CD4-positive, CD25-positive, alpha-beta regulatory T cell (primary cell): ENCODE data around the gene RRAS2. TPM values are rescaled to one million over a fixed set of nuclear protein-coding genes. Genes with fewer than 3 reads are reported as not detected.

Source experiments
- ATAC-seq, 2 donors: fragments of 150-1000 bp; cut with Tn5 transposase; one replicate each; pipeline ENCODE4 v1.10.0; 2021; ENCODE audit warnings: low read depth in 2 of 2, moderate number of reproducible peaks in 2 of 2, moderate library complexity in 1 of 2
- DNase-seq, 3 donors: peaks; one replicate each; pipeline versions ENCODE4 v3.0.0 to v3.0.0-alpha.2; 2012 to 2022; ENCODE audit warnings: mixed read lengths in 1 of 3
- H3K27ac ChIP-seq: one replicate; pipeline ENCODE4 v1.7.0; 2013; ENCODE audit warnings: mild to moderate bottlenecking, low read length; ENCODE audit not compliant: insufficient read depth, poor library complexity, severe bottlenecking
- H3K27me3 ChIP-seq: one replicate; pipeline ENCODE4 v1.7.0; 2013; ENCODE audit warnings: low read length; ENCODE audit not compliant: control insufficient read depth, insufficient read depth
- H3K36me3 ChIP-seq: one replicate; pipeline ENCODE4 v1.7.0; 2013; ENCODE audit warnings: mild to moderate bottlenecking, low read length, moderate library complexity; ENCODE audit not compliant: control insufficient read depth, insufficient read depth
- H3K4me1 ChIP-seq: 2 replicates; pipeline ENCODE4 v1.7.0; 2013; ENCODE audit warnings: mild to moderate bottlenecking, low read length; ENCODE audit not compliant: insufficient read depth, control insufficient read depth, poor library complexity, severe bottlenecking
- H3K4me3 ChIP-seq: one replicate; pipeline ENCODE4 v1.7.0; 2013; ENCODE audit warnings: low read depth, mild to moderate bottlenecking, low read length, moderate library complexity
- H3K9me3 ChIP-seq, 2 experiments: 1 replicate in 1 of 2; 2 replicates in 1 of 2; pipeline ENCODE4 v1.7.0; 2013; ENCODE audit warnings: low read length in 2 of 2, mild to moderate bottlenecking in 1 of 2, moderate library complexity in 1 of 2; ENCODE audit not compliant: control insufficient read depth in 2 of 2
- H3K27ac Mint-ChIP-seq, 3 donors: one replicate each; pipeline ENCODE4 v1.8.0; 2020 to 2022; ENCODE audit warnings: mild to moderate bottlenecking in 3 of 3, mixed read lengths in 3 of 3, moderate library complexity in 2 of 3
- H3K27me3 Mint-ChIP-seq: one replicate; pipeline ENCODE4 v1.8.0; 2022; ENCODE audit warnings: mild to moderate bottlenecking, mixed read lengths
- H3K36me3 Mint-ChIP-seq: one replicate; pipeline ENCODE4 v1.8.0; 2020; ENCODE audit warnings: mixed read lengths
- H3K4me1 Mint-ChIP-seq, 4 donors: one replicate each; pipeline ENCODE4 v1.8.0; 2020 to 2022; ENCODE audit warnings: mixed read lengths in 4 of 4, mild to moderate bottlenecking in 1 of 4
- H3K4me3 Mint-ChIP-seq, 4 donors: one replicate each; pipeline ENCODE4 v1.8.0; 2020 to 2022; ENCODE audit warnings: mild to moderate bottlenecking in 4 of 4, mixed read lengths in 4 of 4, moderate library complexity in 3 of 4
- H3K9me3 Mint-ChIP-seq, 7 donors: one replicate each; pipeline ENCODE4 v1.8.0; 2020 to 2022; ENCODE audit warnings: mixed read lengths in 7 of 7, mild to moderate bottlenecking in 3 of 7, moderate library complexity in 2 of 7
- polyA plus RNA-seq, 4 donors: library from polyadenylated mRNA; unstranded; fragments of 300-500 nt; fragmentation: Illumina TruSeq; gene quantifications; one replicate each; pipeline ENCODE4 v1.2.3, GENCODE V29; 2021
- total RNA-seq: library from RNA; stranded (reverse); gene quantifications from one replicate; pipeline ENCODE4 v1.2.3, GENCODE V29; 2022

The RRAS2 gene
- total and polyA plus RNA-seq, 5 donors from 2014 or later = 1.8 to 13.9 (median 4.2) TPM

GRCh38 chr11:14327116-14327515, 31.9 kb downstream of the RRAS2 start:
- Histone ChIP-seq H3K36me3 (no peaks in the 10 kb centered on the region), H3K4me3 (no peak overlapping the region), H3K9me3 (no peaks in the 10 kb centered on the region), H3K27ac (no peak overlapping the region), H3K4me1 (no peaks in the 10 kb centered on the region), H3K27me3 (no peaks in the 10 kb centered on the region)
- peak overlapping the region in 1 of 3 donors; percentile 20 for H3K27ac Mint-ChIP-seq
- no peaks in the 10 kb centered on the region for H3K36me3 Mint-ChIP-seq
- ATAC-seq (no peak), DNase-seq (peak in 1 of 3 donors; percentile 10)
- peaks cover 0 to 12% (median 11%) of the 10 kb centered on the region in 4 donors for H3K4me1 Mint-ChIP-seq
- no peak overlapping the region for H3K4me3 Mint-ChIP-seq
- peaks cover 4% of the 10 kb centered on the region for H3K27me3 Mint-ChIP-seq
- no peaks in the 10 kb centered on the region for H3K9me3 Mint-ChIP-seq

- peak overlapping the region in 1 of 3 donors; percentile 53 for H3K27ac Mint-ChIP-seq
- peaks cover 0 to 2% (median 0%) of the 10 kb centered on the region in 7 donors for H3K9me3 Mint-ChIP-seq
- Histone ChIP-seq H3K36me3 (no peaks in the 10 kb centered on the region), H3K4me3 (no peak overlapping the region), H3K27ac (no peak overlapping the region), H3K27me3 (peaks cover 2% of the 10 kb centered on the region), H3K4me1 (peaks cover 6% of the 10 kb centered on the region), H3K9me3 (no peaks in the 10 kb centered on the region)
- ATAC-seq = no peak
- H3K36me3 Mint-ChIP-seq = no peaks in the 10 kb centered on the region
- no peak overlapping the region for H3K4me3 Mint-ChIP-seq
- H3K4me1 Mint-ChIP-seq = peaks cover 16 to 29% (median 18%) of the 10 kb centered on the region in 4 donors
- H3K27me3 Mint-ChIP-seq = peaks cover 12% of the 10 kb centered on the region
- DNase-seq = no peak
Observed at GRCh38 chr11:14323118-14323676, 35.8 kb downstream of the RRAS2 start.

DNA sequence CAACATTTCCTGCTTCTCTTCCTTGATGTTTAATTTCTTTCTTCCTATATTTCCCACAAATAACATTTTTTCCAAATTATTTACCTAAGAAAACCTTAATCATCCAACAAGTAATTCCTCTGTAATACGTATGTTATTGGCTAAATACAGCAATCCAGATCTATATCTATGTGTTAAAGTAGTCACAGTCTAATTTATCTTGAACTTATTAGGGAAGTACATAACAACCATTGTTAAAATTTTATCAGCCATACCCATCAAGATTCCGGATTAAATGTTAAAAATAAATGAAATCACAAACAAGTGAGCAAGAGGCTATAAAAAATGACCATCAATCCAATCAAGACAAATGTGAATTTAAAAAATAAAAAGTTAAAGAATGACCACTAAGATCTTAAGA, 36.5 kb downstream of the RRAS2 start:
- Mint-ChIP-seq H3K4me3 (no peak overlapping the region), H3K27me3 (peaks cover 12% of the 10 kb centered on the region), H3K27ac (no peak overlapping the region), H3K36me3 (no peaks in the 10 kb centered on the region), H3K9me3 (peaks cover 0 to 2% (median 0%) of the 10 kb centered on the region in 7 donors), H3K4me1 (peaks cover 14 to 24% (median 19%) of the 10 kb centered on the region in 4 donors)
- no peak for ATAC-seq
- Histone ChIP-seq H3K9me3 (no peaks in the 10 kb centered on the region), H3K36me3 (no peaks in the 10 kb centered on the region), H3K4me3 (no peak overlapping the region), H3K27me3 (peaks cover 2% of the 10 kb centered on the region), H3K4me1 (peaks cover 6% of the 10 kb centered on the region), H3K27ac (no peak overlapping the region)
- DNase-seq = no peak

GRCh38 chr11:14320020-14320419, 39.0 kb downstream of the RRAS2 start:
- Histone ChIP-seq H3K4me3 (no peak overlapping the region), H3K36me3 (no peaks in the 10 kb centered on the region), H3K27ac (no peak overlapping the region), H3K9me3 (no peaks in the 10 kb centered on the region), H3K27me3 (peaks cover 2% of the 10 kb centered on the region), H3K4me1 (peaks cover 6% of the 10 kb centered on the region)
- Mint-ChIP-seq H3K4me3 (peak overlapping the region in 2 of 4 donors; percentile 2 to 22), H3K36me3 (no peaks in the 10 kb centered on the region), H3K4me1 (peaks cover 8 to 25% (median 18%) of the 10 kb centered on the region in 4 donors), H3K27me3 (peaks cover 12% of the 10 kb centered on the region), H3K9me3 (peaks cover 0 to 2% (median 0%) of the 10 kb centered on the region in 7 donors), H3K27ac (no peak overlapping the region)
- peak; percentile 28 to 50 for ATAC-seq
- DNase-seq = peak in 2 of 3 donors; percentile 7 to 74

DNA sequence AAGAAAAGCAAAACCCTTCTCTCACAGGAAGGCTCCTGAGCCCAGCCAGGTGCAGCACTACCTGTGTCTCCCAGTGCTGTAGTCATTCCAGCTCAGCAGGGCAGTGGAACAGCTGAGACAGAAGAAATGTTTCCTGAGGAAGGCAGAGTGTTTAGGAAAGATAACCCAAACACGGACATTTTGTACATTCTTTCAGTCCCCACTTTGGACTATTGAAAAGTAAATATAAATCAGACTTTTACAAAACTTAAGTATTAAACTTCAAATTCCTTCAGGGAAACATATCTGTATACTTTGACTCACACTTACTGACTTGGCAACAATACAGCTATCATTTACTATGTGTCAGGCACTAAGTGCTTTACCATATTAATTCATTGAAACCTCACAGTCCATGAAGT, 40.4 kb downstream of the RRAS2 start:
- Histone ChIP-seq H3K4me3 (no peak overlapping the region), H3K27me3 (peaks cover 2% of the 10 kb centered on the region), H3K9me3 (no peaks in the 10 kb centered on the region), H3K36me3 (no peaks in the 10 kb centered on the region), H3K27ac (no peak overlapping the region), H3K4me1 (peaks cover 6% of the 10 kb centered on the region)
- Mint-ChIP-seq H3K36me3 (no peaks in the 10 kb centered on the region), H3K9me3 (peaks cover 0 to 2% (median 0%) of the 10 kb centered on the region in 7 donors), H3K4me1 (peaks cover 9 to 26% (median 20%) of the 10 kb centered on the region in 4 donors), H3K4me3 (no peak overlapping the region), H3K27ac (no peak overlapping the region), H3K27me3 (peaks cover 12% of the 10 kb centered on the region)
- ATAC-seq (no peak), DNase-seq (no peak)

- H3K4me1 Mint-ChIP-seq = peaks cover 13 to 34% (median 25%) of the 10 kb centered on the region in 4 donors
Observed at GRCh38 chr11:14317659-14318325, 41.2 kb downstream of the RRAS2 start.

GRCh38 chr11:14315130-14315529, 43.9 kb downstream of the RRAS2 start:
- Histone ChIP-seq H3K27ac (no peak overlapping the region), H3K4me3 (no peak overlapping the region), H3K27me3 (no peaks in the 10 kb centered on the region), H3K4me1 (peaks cover 4% of the 10 kb centered on the region), H3K36me3 (no peaks in the 10 kb centered on the region), H3K9me3 (no peaks in the 10 kb centered on the region)
- Mint-ChIP-seq H3K27me3 (peaks cover 7% of the 10 kb centered on the region), H3K27ac (no peak overlapping the region), H3K4me1 (peaks cover 11 to 27% (median 19%) of the 10 kb centered on the region in 4 donors), H3K36me3 (no peaks in the 10 kb centered on the region), H3K4me3 (no peak overlapping the region), H3K9me3 (peaks cover 0 to 3% (median 0%) of the 10 kb centered on the region in 7 donors)
- ATAC-seq (no peak), DNase-seq (no peak)

More at GRCh38 chr11:14317659-14318325, 41.2 kb downstream of the RRAS2 start:
- Histone ChIP-seq H3K27ac (no peak overlapping the region), H3K4me1 (peaks cover 6% of the 10 kb centered on the region), H3K36me3 (no peaks in the 10 kb centered on the region), H3K27me3 (peaks cover 2% of the 10 kb centered on the region), H3K4me3 (no peak overlapping the region), H3K9me3 (no peaks in the 10 kb centered on the region)
- no peak for ATAC-seq
- Mint-ChIP-seq H3K27me3 (peaks cover 9% of the 10 kb centered on the region), H3K27ac (peak overlapping the region in 1 of 3 donors; percentile 12), H3K9me3 (peaks cover 0 to 4% (median 0%) of the 10 kb centered on the region in 7 donors), H3K4me3 (no peak overlapping the region), H3K36me3 (no peaks in the 10 kb centered on the region)
- DNase-seq = no peak
